Measurements from ENCODE around the gene TRIP10. TPM values are rescaled to one million over a fixed set of nuclear protein-coding genes. Genes with fewer than 3 reads are reported as not detected.

TRIP10 gene
- total RNA-seq, 2 donors from 2014 or later = 111 to 116 TPM

DNA sequence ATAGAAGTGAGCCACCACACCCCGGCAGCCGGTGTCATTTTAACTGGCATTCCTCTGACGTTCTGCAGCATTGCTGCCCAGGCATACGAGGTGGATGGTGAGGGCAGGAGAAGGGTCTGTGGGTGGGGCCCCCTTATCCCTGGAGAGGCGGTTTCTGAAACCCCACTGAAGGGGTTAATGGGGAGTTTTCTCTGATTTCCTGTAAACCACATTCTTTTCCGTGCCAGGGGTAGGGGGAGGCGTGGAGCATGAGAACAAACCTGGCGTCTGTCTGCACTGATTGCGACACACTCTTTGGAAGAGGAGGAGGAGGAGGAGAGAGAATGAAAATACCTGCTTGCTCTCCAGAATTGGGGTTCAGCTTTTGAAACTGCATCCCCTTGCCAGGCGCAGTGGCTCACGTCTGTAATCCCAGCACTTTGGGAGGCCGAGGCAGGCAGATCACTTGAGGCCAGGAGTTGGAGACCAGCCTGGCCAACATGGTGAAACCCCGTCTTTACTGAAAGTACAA lies 16.3 kb upstream of the TRIP10 start:
- H3K9me3 ChIP-seq (ENCODE audit: control insufficient read depth, low read length) = no peaks in the 10 kb centered on the region
- no peak overlapping the region for H3K4me3 ChIP-seq (ENCODE audit: low read length)
- WGBS, 2 experiments (ENCODE audit: insufficient coverage in 1 of 2, insufficient read length in 1 of 2) = 68 to 72% methylated on average over 11 to 13 of the region's 13 CpGs
- H3K36me3 Mint-ChIP-seq (ENCODE audit: low read depth) = no peaks in the 10 kb centered on the region
- no peaks in the 10 kb centered on the region for H3K4me1 ChIP-seq (ENCODE audit: control insufficient read depth, insufficient read depth, low read length)
- H3K9ac ChIP-seq (ENCODE audit: extremely low read depth, low read length, poor library complexity, severe bottlenecking) = no peak overlapping the region
- peaks cover 10% of the 10 kb centered on the region for H3K4me1 Mint-ChIP-seq
- TF ChIP-seq, protein P1, sequence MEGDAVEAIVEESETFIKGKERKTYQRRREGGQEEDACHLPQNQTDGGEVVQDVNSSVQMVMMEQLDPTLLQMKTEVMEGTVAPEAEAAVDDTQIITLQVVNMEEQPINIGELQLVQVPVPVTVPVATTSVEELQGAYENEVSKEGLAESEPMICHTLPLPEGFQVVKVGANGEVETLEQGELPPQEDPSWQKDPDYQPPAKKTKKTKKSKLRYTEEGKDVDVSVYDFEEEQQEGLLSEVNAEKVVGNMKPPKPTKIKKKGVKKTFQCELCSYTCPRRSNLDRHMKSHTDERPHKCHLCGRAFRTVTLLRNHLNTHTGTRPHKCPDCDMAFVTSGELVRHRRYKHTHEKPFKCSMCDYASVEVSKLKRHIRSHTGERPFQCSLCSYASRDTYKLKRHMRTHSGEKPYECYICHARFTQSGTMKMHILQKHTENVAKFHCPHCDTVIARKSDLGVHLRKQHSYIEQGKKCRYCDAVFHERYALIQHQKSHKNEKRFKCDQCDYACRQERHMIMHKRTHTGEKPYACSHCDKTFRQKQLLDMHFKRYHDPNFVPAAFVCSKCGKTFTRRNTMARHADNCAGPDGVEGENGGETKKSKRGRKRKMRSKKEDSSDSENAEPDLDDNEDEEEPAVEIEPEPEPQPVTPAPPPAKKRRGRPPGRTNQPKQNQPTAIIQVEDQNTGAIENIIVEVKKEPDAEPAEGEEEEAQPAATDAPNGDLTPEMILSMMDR (conservative IDR thresholded peaks at IDR 0.05) = no peak
- no peak overlapping the region for H3K27ac ChIP-seq (ENCODE audit: low read depth, low read length)
- H3K27me3 Mint-ChIP-seq (ENCODE audit: insufficient read depth) = peaks cover 2% of the 10 kb centered on the region
- H3K36me3 ChIP-seq (ENCODE audit: control insufficient read depth, insufficient read depth, low read length) = no peaks in the 10 kb centered on the region
- no peak overlapping the region for H3K4me3 Mint-ChIP-seq
- peak overlapping the region; percentile 84 for H3K27ac Mint-ChIP-seq
- H3K27me3 ChIP-seq (ENCODE audit: control insufficient read depth, insufficient read depth, low read length, poor library complexity, severe bottlenecking) = no peaks in the 10 kb centered on the region
- H3K9me3 Mint-ChIP-seq = peaks cover 7% of the 10 kb centered on the region
- DNase-seq = peak; percentile 67

DNA sequence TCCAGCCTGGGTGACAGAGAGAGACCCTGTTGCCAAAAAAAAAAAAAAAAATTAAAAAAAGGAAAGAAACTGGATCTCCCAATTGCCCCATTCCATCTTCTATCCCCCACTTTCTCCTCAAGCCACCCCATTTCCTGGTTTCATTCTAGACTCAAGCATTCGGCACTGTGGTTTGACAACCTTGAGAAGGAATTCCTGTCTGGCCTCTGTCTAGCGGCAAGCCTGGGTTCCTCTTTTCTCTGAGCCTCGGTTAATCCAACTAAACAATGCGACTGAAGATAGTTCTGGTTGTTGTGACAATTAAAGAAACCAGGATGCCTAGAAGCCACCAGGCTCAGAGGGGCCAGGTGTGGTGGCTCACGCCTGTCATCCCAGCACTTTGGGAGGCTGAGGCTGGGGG lies 15.7 kb upstream of the TRIP10 start:
- H3K9me3 ChIP-seq (ENCODE audit: control insufficient read depth, low read length) = no peaks in the 10 kb centered on the region
- Mint-ChIP-seq H3K36me3 (ENCODE audit: low read depth) (no peaks in the 10 kb centered on the region), H3K27me3 (ENCODE audit: insufficient read depth) (peaks cover 2% of the 10 kb centered on the region), H3K4me1 (peaks cover 10% of the 10 kb centered on the region), H3K9me3 (peaks cover 8% of the 10 kb centered on the region), H3K27ac (peak overlapping the region; percentile 4), H3K4me3 (no peak overlapping the region)
- no peak for DNase-seq
- H3K4me1 ChIP-seq (ENCODE audit: control insufficient read depth, insufficient read depth, low read length) = no peaks in the 10 kb centered on the region
- 86 to 96% methylated on average over 4 to 5 of the region's 5 CpGs for WGBS, 2 experiments (ENCODE audit: insufficient coverage in 1 of 2, insufficient read length in 1 of 2)
- H3K27me3 ChIP-seq (ENCODE audit: control insufficient read depth, insufficient read depth, low read length, poor library complexity, severe bottlenecking) = no peaks in the 10 kb centered on the region
- no peaks in the 10 kb centered on the region for H3K36me3 ChIP-seq (ENCODE audit: control insufficient read depth, insufficient read depth, low read length)
- H3K9ac ChIP-seq (ENCODE audit: extremely low read depth, low read length, poor library complexity, severe bottlenecking) = no peak overlapping the region
- no peak overlapping the region for H3K27ac ChIP-seq (ENCODE audit: low read depth, low read length)
- no peak overlapping the region for H3K4me3 ChIP-seq (ENCODE audit: low read length)
- TF ChIP-seq, protein P1 (conservative IDR thresholded peaks at IDR 0.05) = no peak

DNA sequence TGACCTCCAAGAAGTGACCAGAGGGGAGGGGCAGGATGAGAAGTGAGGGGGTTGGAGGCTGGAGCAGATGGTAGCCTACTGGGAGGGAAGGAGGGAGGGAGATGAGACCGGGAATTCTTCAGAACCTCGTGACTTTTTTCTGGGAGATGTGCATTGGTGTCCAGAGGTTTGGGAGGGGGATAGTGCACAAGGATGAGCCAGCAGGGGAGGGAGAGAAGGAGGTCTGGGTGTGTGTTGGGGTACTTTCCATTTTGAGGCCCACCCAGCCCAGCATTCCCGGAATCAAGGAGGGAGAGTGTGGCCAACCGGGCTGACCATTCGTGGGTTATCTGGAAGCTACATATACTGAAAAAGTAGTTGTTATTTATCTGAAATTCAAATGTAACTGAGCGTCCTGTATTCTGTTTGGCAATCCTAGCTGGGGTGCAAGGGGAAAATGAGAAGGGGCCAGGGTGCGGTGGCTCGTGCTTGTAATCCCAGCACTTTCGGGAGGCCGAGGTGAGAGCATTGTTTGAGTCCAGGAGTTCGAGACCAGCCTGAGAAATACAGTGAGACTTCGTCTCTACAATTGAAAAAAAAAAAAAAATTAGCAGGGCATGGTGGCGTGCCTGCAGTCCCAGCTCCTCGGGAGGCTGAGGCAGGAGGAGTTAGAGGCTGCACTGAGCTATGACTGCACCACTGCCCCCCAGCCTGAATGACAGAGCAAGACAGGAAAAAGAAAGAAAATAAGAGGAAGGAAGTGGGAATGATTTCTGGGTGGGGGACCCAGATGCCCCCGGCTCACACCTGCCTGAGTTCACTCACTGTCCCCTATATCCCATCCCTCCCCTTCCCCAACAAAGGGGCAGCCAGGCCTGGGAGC lies 14.6 kb upstream of the TRIP10 start:
- 88 to 91% methylated on average over 12 to 15 of the region's 15 CpGs for WGBS, 2 experiments (ENCODE audit: insufficient coverage in 1 of 2, insufficient read length in 1 of 2)
- no peaks in the 10 kb centered on the region for H3K9me3 ChIP-seq (ENCODE audit: control insufficient read depth, low read length)
- Mint-ChIP-seq H3K4me3 (no peak overlapping the region), H3K36me3 (ENCODE audit: low read depth) (peaks cover 5% of the 10 kb centered on the region), H3K27ac (no peak overlapping the region), H3K4me1 (peaks cover 10% of the 10 kb centered on the region), H3K27me3 (ENCODE audit: insufficient read depth) (peaks cover 2% of the 10 kb centered on the region), H3K9me3 (peaks cover 8% of the 10 kb centered on the region)
- DNase-seq = no peak
- no peak overlapping the region for H3K4me3 ChIP-seq (ENCODE audit: low read length)
- H3K9ac ChIP-seq (ENCODE audit: extremely low read depth, low read length, poor library complexity, severe bottlenecking) = no peak overlapping the region
- TF ChIP-seq, protein P1 (conservative IDR thresholded peaks at IDR 0.05) = no peak
- H3K36me3 ChIP-seq (ENCODE audit: control insufficient read depth, insufficient read depth, low read length) = no peaks in the 10 kb centered on the region
- H3K27ac ChIP-seq (ENCODE audit: low read depth, low read length) = no peak overlapping the region
- no peaks in the 10 kb centered on the region for H3K4me1 ChIP-seq (ENCODE audit: control insufficient read depth, insufficient read depth, low read length)
- H3K27me3 ChIP-seq (ENCODE audit: control insufficient read depth, insufficient read depth, low read length, poor library complexity, severe bottlenecking) = no peaks in the 10 kb centered on the region

Data from endodermal cell (in vitro differentiated cells).